ENCODE results near the gene MAGI2.

Gene MAGI2

DNA sequence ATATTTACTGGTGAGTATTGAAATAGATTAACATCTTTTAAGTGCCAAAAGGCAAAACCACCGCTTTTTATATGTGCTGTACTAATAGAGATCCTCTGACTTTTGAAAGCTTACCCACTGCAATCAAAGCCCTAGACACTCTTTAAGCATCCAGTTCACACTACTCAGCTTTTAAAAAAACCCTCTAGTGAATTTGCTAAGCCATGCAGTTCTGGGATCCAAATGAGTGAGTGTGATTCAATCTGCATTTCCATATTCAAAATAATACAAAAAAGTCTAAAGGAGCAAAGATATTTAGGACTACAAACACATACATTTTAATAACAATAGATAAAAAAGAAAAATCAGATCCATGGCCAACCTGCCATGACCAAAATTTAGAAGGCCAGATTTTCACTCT, 288.2 kb downstream of the MAGI2 start:
- in situ Hi-C loops (cut with HindIII; ENCODE audit: low pct_ligation_motif_present, low sequenced_read_pairs) = no loop called here
- Histone ChIP-seq H3K4me3 (ENCODE audit: low read depth, low read length) (no peak overlapping the region), H3K36me3 (replicated peaks) (no peaks in the 10 kb centered on the region), H3K27ac (no peak overlapping the region), H3K27me3 (replicated peaks) (no peaks in the 10 kb centered on the region)
- TF ChIP-seq, protein P1, sequence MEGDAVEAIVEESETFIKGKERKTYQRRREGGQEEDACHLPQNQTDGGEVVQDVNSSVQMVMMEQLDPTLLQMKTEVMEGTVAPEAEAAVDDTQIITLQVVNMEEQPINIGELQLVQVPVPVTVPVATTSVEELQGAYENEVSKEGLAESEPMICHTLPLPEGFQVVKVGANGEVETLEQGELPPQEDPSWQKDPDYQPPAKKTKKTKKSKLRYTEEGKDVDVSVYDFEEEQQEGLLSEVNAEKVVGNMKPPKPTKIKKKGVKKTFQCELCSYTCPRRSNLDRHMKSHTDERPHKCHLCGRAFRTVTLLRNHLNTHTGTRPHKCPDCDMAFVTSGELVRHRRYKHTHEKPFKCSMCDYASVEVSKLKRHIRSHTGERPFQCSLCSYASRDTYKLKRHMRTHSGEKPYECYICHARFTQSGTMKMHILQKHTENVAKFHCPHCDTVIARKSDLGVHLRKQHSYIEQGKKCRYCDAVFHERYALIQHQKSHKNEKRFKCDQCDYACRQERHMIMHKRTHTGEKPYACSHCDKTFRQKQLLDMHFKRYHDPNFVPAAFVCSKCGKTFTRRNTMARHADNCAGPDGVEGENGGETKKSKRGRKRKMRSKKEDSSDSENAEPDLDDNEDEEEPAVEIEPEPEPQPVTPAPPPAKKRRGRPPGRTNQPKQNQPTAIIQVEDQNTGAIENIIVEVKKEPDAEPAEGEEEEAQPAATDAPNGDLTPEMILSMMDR (IDR thresholded peaks at IDR 0.05; ENCODE audit: low read depth, low read length, missing control alignments) = no peak
- DNase-seq = no peak

DNA sequence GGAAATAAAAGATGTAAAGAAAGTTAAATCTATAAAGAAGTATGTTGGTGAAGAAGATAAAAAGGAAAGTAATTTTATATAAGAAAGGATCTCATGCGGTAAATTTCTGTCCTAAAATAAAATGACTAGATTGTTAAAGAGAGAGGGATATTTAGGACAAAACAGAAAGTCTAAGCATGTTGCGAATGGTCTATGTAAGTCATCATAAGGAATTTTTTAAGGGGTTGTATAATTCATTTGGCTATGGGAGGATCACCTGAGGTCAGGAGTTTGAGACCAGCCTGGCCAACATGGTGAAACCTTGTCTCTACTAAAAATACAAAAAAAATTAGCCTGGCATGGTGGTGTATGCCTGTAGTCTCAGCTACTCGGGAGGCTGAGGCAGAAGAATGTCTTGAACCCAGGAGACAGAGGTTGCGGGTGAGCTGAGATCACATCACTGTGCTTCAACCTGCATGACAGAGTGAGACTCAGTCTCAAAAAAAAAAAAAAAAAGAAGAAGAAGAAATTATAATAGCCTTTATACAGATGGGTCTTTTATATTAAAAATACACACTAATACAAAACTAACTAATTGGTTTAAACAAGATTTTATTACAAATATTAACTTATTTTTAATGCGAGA, 294.3 kb downstream of the MAGI2 start:
- TF ChIP-seq, protein P1 (IDR thresholded peaks at IDR 0.05; ENCODE audit: low read depth, low read length, missing control alignments) = no peak
- H3K4me3 ChIP-seq (ENCODE audit: low read depth, low read length) = no peak overlapping the region
- H3K36me3 ChIP-seq (replicated peaks) = no peaks in the 10 kb centered on the region
- DNase-seq = no peak
- in situ Hi-C loops (cut with HindIII; ENCODE audit: low pct_ligation_motif_present, low sequenced_read_pairs) = no loop called here
- no peaks in the 10 kb centered on the region for H3K27me3 ChIP-seq (replicated peaks)
- H3K27ac ChIP-seq = no peak overlapping the region

DNA sequence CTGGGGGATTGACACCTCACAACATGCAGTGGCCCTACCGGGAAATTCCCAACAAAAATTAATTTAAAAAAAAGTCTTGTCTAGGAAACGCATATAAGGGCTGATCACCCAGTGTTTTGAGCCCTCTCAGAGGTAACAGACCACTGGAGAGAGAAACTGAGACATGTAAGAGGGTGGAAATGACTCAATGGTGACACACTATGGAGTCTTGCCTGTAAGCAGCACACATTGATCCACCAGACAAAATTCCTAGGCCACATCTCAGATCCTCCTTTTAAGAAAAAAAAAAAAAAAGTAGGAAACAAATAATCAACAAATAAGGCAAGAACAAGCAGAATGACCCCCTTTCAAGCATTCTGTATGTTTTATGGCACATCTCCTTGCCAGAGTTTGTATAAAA, 296.2 kb downstream of the MAGI2 start:
- TF ChIP-seq, protein P1 (IDR thresholded peaks at IDR 0.05; ENCODE audit: low read depth, low read length, missing control alignments) = no peak
- H3K4me3 ChIP-seq (ENCODE audit: low read depth, low read length) = no peak overlapping the region
- in situ Hi-C loops (cut with HindIII; ENCODE audit: low pct_ligation_motif_present, low sequenced_read_pairs) = no loop called here
- DNase-seq = no peak
- no peak overlapping the region for H3K27ac ChIP-seq
- H3K27me3 ChIP-seq (replicated peaks) = no peaks in the 10 kb centered on the region
- H3K36me3 ChIP-seq (replicated peaks) = no peaks in the 10 kb centered on the region

DNA sequence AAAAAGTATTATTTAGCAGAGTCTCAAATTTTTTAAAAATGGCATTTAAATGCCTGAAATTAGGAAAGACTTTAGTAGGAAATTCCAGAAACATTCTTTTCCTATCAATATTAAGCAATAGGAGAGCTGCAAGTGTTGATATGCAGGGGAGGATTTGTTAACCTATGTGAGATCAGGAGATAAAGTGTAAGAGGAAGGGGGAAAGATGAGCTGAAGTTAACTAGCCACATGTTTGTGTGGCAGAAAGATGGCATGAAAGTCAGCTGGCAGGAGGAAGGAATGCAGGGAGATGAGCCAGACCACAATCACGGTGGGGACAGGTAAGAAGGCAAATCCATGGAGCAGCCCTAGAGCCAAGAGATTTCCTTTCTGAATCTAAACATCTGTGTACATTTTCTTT, 303.6 kb downstream of the MAGI2 start:
- Histone ChIP-seq H3K27ac (no peak overlapping the region), H3K36me3 (replicated peaks) (no peaks in the 10 kb centered on the region), H3K4me3 (ENCODE audit: low read depth, low read length) (no peak overlapping the region), H3K27me3 (replicated peaks) (no peaks in the 10 kb centered on the region)
- TF ChIP-seq, protein P1 (IDR thresholded peaks at IDR 0.05; ENCODE audit: low read depth, low read length, missing control alignments) = no peak
- in situ Hi-C loops (cut with HindIII; ENCODE audit: low pct_ligation_motif_present, low sequenced_read_pairs) = no loop called here
- DNase-seq = no peak

DNA sequence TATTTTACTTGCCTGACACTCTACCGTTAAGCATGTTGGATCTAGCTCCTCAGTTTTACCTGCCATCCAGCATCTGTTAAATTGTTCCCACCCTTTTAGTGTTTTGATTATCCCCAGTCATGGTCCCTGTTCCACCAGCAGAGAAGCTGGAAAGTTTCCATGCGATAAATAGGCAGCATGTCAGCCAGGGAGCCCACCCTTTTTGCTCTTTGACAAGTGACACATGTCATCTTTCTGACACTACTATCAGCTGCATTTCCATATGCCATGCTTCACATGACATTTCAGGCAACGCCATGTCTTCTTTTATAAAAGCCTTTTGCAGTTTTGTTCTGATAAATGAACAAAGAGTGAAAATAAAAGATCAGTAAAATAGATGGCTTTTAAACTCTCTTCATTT, 310.8 kb downstream of the MAGI2 start:
- H3K27me3 ChIP-seq (replicated peaks) = no peaks in the 10 kb centered on the region
- no peak for DNase-seq
- TF ChIP-seq, protein P1 (IDR thresholded peaks at IDR 0.05; ENCODE audit: low read depth, low read length, missing control alignments) = no peak
- in situ Hi-C loops (cut with HindIII; ENCODE audit: low pct_ligation_motif_present, low sequenced_read_pairs) = no loop called here
- no peak overlapping the region for H3K4me3 ChIP-seq (ENCODE audit: low read depth, low read length)
- H3K27ac ChIP-seq = no peak overlapping the region
- no peaks in the 10 kb centered on the region for H3K36me3 ChIP-seq (replicated peaks)

DNA sequence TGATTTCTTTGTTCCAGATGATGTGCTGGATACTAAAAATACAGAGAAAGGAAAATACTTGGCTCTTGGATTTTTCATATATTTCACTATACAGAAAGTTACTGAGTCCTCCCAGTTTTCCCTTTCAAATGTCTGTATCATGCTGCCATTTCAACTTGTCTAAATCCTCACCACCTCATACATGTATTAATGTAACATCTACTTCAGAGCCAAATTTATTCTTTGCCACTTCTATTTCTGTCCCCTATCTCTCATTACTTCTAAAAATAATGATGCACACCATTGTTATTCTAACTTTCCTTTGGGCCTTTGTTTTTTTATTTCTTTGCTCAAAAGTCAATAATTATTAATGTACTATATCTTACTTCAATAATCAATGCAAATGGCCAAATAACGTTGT, 312.2 kb downstream of the MAGI2 start:
- Histone ChIP-seq H3K27ac (no peak overlapping the region), H3K36me3 (replicated peaks) (no peaks in the 10 kb centered on the region), H3K27me3 (replicated peaks) (no peaks in the 10 kb centered on the region), H3K4me3 (ENCODE audit: low read depth, low read length) (no peak overlapping the region)
- DNase-seq = no peak
- TF ChIP-seq, protein P1 (IDR thresholded peaks at IDR 0.05; ENCODE audit: low read depth, low read length, missing control alignments) = no peak
- in situ Hi-C loops (cut with HindIII; ENCODE audit: low pct_ligation_motif_present, low sequenced_read_pairs) = no loop called here
